Fibroblast of pulmonary artery (primary cell): ENCODE measurements around the gene MRPL53.

Source experiments
- DNase-seq: peaks from one replicate; pipeline ENCODE4 v3.0.0-alpha.2; 2010; ENCODE audit warnings: low read depth
- H3K4me3 ChIP-seq: replicated peaks from 2 replicates; pipeline ENCODE4 v1.5.1; 2011; ENCODE audit warnings: low read depth, mild to moderate bottlenecking, control low read depth, low read length, moderate library complexity
- TF ChIP-seq, protein P1 (sequence below): IDR thresholded peaks from 2 replicates; pipeline ENCODE4 v1.5.1; 2011; ENCODE audit warnings: mild to moderate bottlenecking, control low read depth, low read length, inconsistent platforms; ENCODE audit errors: missing control alignments

The MRPL53 gene

DNA sequence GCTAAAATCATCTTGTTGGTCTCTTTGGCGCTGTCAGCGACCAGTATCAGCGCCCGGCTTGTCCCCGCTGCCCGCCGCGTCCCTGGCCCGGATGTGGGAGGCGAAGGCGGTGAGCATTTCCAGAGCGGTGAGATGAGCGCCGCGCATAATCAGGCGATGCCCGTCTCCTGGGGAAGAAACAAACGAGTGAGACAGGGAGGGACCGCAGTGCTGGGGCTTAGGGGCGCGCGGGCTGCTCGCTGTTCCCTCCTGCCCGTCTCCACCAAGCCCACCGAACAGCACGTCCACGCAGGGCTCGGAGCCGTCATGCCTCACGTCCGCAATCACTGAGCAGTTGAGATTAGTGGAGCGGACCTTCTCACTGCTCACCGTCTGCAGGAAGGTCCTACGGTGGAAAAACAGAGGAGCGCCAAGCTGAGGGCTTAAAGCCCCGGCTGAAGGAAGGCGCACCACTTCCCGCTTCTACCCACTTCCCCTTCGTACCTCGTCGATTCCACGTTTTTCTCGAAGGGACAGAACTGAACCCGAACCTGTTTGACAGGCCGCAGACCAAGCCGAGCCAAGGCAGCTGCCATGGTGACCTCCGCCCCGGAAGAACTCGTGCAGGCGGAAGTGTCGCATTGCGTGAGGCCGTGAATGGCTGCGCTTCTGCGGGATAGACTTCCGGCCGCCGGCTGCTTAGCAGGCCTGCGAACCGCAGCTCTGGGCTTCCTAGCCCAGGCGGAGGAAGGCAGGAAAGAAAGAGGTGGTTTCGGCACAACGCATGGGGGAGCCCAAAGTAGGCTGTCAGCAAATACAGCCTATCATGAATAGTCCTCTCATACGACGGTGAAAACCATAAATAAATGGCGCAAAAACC lies at the start of gene MRPL53:
Gene MRPL53, minus strand, starts transcription at position 595 of the 859 bp plus-strand sequence. Its CDS starts 20 bp downstream, at position 575.
- TF ChIP-seq, protein P1, sequence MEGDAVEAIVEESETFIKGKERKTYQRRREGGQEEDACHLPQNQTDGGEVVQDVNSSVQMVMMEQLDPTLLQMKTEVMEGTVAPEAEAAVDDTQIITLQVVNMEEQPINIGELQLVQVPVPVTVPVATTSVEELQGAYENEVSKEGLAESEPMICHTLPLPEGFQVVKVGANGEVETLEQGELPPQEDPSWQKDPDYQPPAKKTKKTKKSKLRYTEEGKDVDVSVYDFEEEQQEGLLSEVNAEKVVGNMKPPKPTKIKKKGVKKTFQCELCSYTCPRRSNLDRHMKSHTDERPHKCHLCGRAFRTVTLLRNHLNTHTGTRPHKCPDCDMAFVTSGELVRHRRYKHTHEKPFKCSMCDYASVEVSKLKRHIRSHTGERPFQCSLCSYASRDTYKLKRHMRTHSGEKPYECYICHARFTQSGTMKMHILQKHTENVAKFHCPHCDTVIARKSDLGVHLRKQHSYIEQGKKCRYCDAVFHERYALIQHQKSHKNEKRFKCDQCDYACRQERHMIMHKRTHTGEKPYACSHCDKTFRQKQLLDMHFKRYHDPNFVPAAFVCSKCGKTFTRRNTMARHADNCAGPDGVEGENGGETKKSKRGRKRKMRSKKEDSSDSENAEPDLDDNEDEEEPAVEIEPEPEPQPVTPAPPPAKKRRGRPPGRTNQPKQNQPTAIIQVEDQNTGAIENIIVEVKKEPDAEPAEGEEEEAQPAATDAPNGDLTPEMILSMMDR, result no peak
- H3K4me3 ChIP-seq, result peak within 1 kb of the TSS; percentile 66
- DNase-seq, result peak; percentile 96

DNA sequence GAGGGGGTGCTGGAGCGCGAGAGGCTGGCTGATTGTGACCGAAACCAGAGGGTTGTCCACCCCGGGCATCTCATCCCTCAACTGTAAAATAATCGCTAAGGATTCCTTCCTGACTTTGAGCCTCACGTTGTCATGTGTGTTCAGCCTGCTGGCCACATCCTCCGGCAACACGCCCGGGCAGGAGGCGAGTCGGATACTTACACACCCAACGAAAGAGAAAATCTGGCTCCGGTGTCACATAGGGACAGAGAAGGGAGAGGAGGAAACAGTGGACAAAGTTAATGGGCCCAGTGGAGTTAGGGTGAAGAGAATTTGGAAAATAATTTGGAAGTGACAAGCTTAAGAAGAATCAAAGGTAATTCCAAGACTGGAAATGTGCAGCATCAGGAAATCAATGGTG lies 44.2 kb upstream of the MRPL53 start:
- TF ChIP-seq, protein P1, result no peak
- no peak overlapping the region for H3K4me3 ChIP-seq
- DNase-seq, result no peak

DNA sequence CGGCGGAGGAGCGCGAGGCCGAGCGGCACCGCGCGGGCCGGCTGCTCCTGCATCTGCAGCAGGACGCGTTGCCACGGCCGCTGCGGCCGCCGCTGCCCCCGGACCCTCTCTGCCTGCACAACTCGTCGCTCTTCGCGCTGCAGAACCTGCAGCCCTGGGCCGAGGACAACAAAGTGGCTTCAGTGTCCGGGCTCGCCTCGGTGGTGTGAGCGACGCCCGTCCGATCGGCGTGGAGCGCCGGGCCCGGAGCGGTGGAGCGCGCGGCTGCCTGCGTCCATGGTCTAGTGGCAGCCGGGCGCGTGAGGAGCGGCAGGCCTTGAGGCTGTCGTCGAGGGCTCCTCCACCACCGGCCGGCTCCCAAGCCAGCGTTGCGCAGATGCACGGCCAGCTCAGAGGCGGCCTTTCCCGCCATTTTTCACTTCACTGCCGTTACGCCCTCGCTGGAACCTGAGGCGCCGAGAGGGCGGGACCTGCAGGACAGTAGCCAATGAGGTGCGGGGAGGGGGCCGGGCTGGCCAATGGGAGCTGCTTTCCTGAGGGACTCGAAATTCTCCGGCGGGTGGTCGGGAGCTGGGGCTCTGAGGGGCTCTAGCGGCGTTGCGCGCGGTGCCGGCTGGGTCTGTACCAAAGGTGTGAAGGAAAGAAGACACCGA lies 43.6 kb upstream of the MRPL53 start:
- DNase-seq, result peak; percentile 47
- H3K4me3 ChIP-seq, result no peak overlapping the region
- TF ChIP-seq, protein P1, result no peak

DNA sequence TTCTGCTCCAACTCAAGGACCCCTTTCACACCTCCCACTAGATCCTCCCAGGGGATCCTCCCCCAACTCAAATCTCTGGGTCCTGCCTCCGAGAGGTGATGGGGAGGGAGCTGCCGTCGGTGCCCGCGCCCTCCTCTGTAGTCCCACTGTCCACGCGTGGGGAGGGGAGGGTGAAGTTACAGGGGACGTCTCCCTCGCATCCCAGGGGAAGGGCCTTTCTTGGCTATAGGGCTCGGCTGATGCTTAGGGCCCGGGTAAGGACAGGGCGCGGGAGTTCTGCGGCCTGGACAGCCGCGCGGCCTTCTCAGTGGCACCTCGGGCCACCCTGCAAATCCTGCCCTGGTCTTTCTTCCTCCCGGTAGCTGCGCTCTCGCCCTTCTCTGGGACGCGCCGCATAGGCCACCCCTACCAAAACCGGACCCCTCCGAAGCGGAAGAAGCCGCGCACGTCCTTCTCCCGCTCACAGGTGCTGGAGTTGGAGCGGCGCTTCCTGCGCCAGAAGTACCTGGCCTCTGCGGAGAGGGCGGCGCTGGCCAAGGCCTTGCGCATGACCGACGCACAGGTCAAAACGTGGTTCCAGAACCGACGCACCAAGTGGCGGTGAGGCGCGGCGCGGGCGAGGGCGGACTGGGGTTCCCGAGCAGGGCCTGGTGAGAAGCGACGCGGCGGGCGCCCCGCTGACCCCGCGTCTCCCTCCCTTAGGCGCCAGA lies 42.9 kb upstream of the MRPL53 start:
- no peak for DNase-seq
- TF ChIP-seq, protein P1, result no peak
- no peak overlapping the region for H3K4me3 ChIP-seq

DNA sequence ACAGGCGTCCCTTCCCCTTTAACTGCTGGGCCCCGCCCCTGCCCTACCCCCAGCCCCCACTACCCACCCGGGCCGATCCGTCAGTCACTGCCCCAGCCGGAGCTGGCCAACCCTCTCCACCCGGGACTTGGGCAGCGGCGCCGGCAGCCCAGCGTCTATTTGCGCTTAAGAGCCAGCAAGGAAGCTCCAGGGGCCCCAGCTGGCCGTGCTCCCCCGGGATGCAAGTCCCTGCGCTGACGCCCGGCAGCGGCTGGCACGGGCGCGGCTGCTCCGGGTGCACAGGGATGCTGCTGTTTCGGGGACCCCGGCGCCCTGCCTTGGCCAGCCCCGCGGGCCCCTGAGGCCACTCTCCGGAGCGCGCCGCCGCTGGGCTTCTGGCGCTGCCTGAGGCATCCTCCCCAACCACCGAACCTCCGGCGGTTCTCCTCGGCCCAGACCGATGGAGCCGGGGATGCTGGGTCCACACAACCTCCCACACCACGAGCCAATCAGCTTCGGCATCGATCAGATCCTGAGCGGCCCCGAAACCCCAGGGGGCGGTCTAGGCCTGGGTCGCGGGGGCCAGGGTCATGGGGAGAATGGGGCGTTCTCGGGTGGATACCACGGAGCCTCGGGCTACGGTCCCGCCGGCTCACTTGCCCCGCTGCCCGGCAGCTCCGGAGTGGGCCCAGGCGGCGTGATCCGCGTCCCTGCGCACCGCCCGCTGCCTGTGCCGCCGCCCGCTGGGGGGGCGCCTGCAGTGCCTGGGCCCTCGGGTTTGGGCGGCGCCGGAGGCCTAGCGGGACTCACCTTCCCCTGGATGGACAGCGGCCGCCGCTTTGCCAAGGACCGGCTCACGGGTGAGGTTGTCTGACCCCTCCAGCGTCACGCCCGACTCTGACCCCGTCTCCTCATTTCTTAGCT lies 42.1 kb upstream of the MRPL53 start, which contains the start of gene TLX2:
Gene TLX2, plus strand, starts transcription at position 83 of the 903 bp plus-strand sequence. Its CDS starts 357 bp downstream, at position 440.
- DNase-seq, result no peak
- no peak within 1 kb of the TSS for H3K4me3 ChIP-seq
- TF ChIP-seq, protein P1, result no peak

DNA sequence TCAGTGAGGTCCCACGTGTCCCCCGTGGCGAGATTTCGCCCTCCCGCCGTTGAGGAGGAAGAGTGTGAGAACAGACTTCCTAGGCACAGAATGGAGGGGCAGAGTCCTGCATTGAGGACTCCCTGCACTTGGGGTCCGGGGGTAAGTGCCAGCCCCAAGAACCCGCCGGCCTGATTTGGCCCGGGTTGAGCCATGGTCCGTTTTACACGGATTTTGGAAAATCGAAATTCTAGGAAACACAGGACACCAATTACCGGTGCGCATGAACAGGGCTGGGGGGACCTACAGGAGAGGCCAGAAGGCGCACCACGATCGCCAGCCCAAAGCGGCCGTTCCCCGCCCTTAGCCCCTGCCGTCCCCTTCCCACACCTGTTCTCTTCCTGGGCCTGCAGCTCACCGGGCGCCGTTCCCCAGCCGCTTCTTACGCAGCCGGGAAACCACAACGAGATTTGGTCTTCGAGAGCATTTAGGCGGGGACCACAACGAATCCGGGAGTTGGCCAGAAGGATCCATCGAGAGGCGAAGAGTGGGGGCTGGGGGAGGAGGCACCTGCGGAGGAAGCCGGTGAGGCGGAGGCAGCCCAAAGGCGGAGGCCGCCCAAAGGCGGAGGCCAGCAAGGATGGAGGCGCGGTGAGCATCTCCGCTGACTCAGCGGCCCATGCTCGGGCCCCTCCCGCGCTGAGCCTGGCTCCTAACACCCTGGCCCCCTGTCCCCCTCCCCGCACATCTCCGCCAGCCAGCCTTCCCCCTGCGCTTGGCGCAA lies 41.3 kb upstream of the MRPL53 start:
- TF ChIP-seq, protein P1, result no peak
- H3K4me3 ChIP-seq, result no peak overlapping the region
- no peak for DNase-seq
